GM19455 (cell line): Measurements from ENCODE around the gene SPANXN1.
"Not testable (repeated sequence)": the region's sequence is repeated elsewhere in the genome, so short reads cannot be mapped to it uniquely, and the experiment has no call there.

Experiments
- ATAC-seq: cut with Tn5 transposase; IDR thresholded peaks from one replicate; pipeline ENCODE4 v1.9.1; 2021; ENCODE audit not compliant: unreplicated experiment

The SPANXN1 gene

GRCh38 chrX:145247203-145247602, at the start of gene SPANXN1:
SPANXN1 (plus strand) TSS chrX:145247503; CDS start chrX:145247587, 84 bp downstream.
- not testable (repeated sequence) for ATAC-seq

- no peak for ATAC-seq
These were observed 48.2 kb upstream of the SPANXN1 start for GRCh38 chrX:145199078-145199477.

- ATAC-seq, result no peak
These were observed 33.8 kb upstream of the SPANXN1 start for GRCh38 chrX:145213504-145213903.

- ATAC-seq, result no peak
These were observed 44.9 kb downstream of the SPANXN1 start for GRCh38 chrX:145292218-145292617.
